H1 (cell line): Measurements from ENCODE around the gene SLC8A1. TPM values are rescaled to one million over a fixed set of nuclear protein-coding genes. Genes with fewer than 3 reads are reported as not detected.

Source experiments
- CTCF ChIA-PET: fragments of 300-600 bp; sonication (Branson Sonifier 250); formaldehyde crosslinking; loops from one replicate; lab custom pipeline; 2021; ENCODE audit not compliant: partially characterized antibody; lab: Charles Lee
- POLR2A ChIA-PET: fragments of 300-600 bp; sonication (Branson Sonifier 250); formaldehyde crosslinking; loops from one replicate; lab custom pipeline; 2021; ENCODE audit warnings: inconsistent platforms; ENCODE audit not compliant: partially characterized antibody; lab: Charles Lee
- DNase-seq, 2 experiments: peaks; one replicate each; pipeline versions ENCODE4 v3.0.0 to v3.0.0-alpha.2; 2010 to 2022; ENCODE audit warnings: low spot score in 2 of 2, low read depth in 1 of 2, mixed read lengths in 1 of 2
- FAIRE-seq: peaks from 2 replicates; lab custom pipeline; 2011; peaks lifted over from hg19 to GRCh38; lab: Jason Lieb, UNC
- H2AFZ ChIP-seq: 2 replicates; pipeline ENCODE4 v1.8.1; 2012; ENCODE audit warnings: low read length, inconsistent platforms
- H2AK5ac ChIP-seq: 2 replicates; pipeline ENCODE4 v1.6.1; 2013; ENCODE audit warnings: low read depth, low read length
- H2BK120ac ChIP-seq: replicated peaks from 2 replicates; pipeline ENCODE3; 2013; ENCODE audit warnings: low read depth, low read length, inconsistent platforms
- H2BK12ac ChIP-seq: 2 replicates; pipeline ENCODE4 v1.6.1; 2013; ENCODE audit warnings: low read depth, low read length
- H2BK15ac ChIP-seq: 2 replicates; pipeline ENCODE4 v1.6.1; 2013; ENCODE audit warnings: low read length
- H2BK20ac ChIP-seq: 2 replicates; pipeline ENCODE4 v1.6.1; 2013; ENCODE audit warnings: low read length
- H2BK5ac ChIP-seq: 2 replicates; pipeline ENCODE4 v1.6.1; 2013; ENCODE audit warnings: low read depth, low read length
- H3K14ac ChIP-seq: 2 replicates; pipeline ENCODE4 v1.6.1; 2013; ENCODE audit warnings: inconsistent platforms; ENCODE audit not compliant: insufficient read length
- H3K18ac ChIP-seq: 2 replicates; pipeline ENCODE4 v1.6.1; 2013; ENCODE audit warnings: low read length; ENCODE audit errors: extremely low read depth
- H3K23ac ChIP-seq: 2 replicates; pipeline ENCODE4 v1.6.1; 2013; ENCODE audit warnings: inconsistent platforms; ENCODE audit not compliant: insufficient read length
- H3K23me2 ChIP-seq: 2 replicates; pipeline ENCODE4 v1.6.1; 2013; ENCODE audit warnings: low read depth, low read length
- H3K27ac ChIP-seq: 2 replicates; pipeline ENCODE4 v1.6.1; 2011; ENCODE audit warnings: low read depth, low read length, inconsistent platforms
- H3K27me3 ChIP-seq, 4 experiments: replicated peaks in 1 of 4; 1 replicate in 1 of 4; 2 replicates in 3 of 4; pipeline versions ENCODE4 v1.6.1 to v1.8.1; 2011 to 2013; ENCODE audit warnings: low read length in 3 of 4, mild to moderate bottlenecking in 3 of 4, inconsistent platforms in 2 of 4, mixed read lengths in 2 of 4, moderate library complexity in 1 of 4; ENCODE audit not compliant: control insufficient read depth in 3 of 4, insufficient read depth in 3 of 4; ENCODE audit errors: extremely low read depth in 1 of 4
- H3K36me3 ChIP-seq, 4 experiments: 2 replicates each; pipeline versions ENCODE4 v1.6.1 to v1.8.1; 2011 to 2013; ENCODE audit warnings: mild to moderate bottlenecking in 4 of 4, low read length in 3 of 4, moderate library complexity in 2 of 4, control low read depth in 1 of 4, inconsistent platforms in 1 of 4; ENCODE audit not compliant: insufficient read depth in 4 of 4, control insufficient read depth in 2 of 4
- H3K4ac ChIP-seq: replicated peaks from 2 replicates; pipeline ENCODE3; 2013; ENCODE audit warnings: low read length, low read depth, mixed read lengths, inconsistent platforms; ENCODE audit not compliant: insufficient read length
- H3K4me1 ChIP-seq, 4 experiments: replicated peaks in 1 of 4; 1 replicate in 1 of 4; 2 replicates in 3 of 4; pipeline versions ENCODE4 v1.6.1 to v1.8.1; 2011 to 2013; ENCODE audit warnings: low read length in 3 of 4, inconsistent platforms in 2 of 4, mixed read lengths in 1 of 4; ENCODE audit not compliant: insufficient read depth in 4 of 4, control insufficient read depth in 3 of 4
- H3K4me2 ChIP-seq, 2 experiments: 2 replicates each; pipeline versions ENCODE4 v1.6.1 to v1.8.1; 2011 to 2013; ENCODE audit warnings: low read depth in 2 of 2, low read length in 2 of 2, control low read depth in 1 of 2, inconsistent platforms in 1 of 2, mild to moderate bottlenecking in 1 of 2; ENCODE audit not compliant: insufficient read depth in 1 of 2
- H3K4me3 ChIP-seq, 4 experiments: fragments of 200-600, 300-600 bp in 1 of 4; sonication (generic), shearing (Covaris generic), sonication (Bioruptor Twin) in 1 of 4; 2 replicates each; pipeline versions ENCODE4 v1.5.1 to v1.8.1; 2011 to 2016; ENCODE audit warnings: low read length in 4 of 4, low read depth in 3 of 4, control low read depth in 2 of 4, inconsistent platforms in 2 of 4, mild to moderate bottlenecking in 2 of 4, mixed read lengths in 1 of 4, moderate library complexity in 1 of 4; ENCODE audit not compliant: insufficient read depth in 2 of 4; ENCODE audit errors: extremely low read depth in 1 of 4
- H3K56ac ChIP-seq: replicated peaks from 2 replicates; pipeline ENCODE3; 2013; ENCODE audit warnings: low read depth, mild to moderate bottlenecking, mixed read lengths, low read length, inconsistent platforms; ENCODE audit not compliant: insufficient read length
- H3K79me1 ChIP-seq: 2 replicates; pipeline ENCODE4 v1.6.1; 2013; ENCODE audit warnings: low read depth, low read length, control low read depth
- H3K79me2 ChIP-seq, 2 experiments: 2 replicates each; pipeline versions ENCODE4 v1.6.1 to v1.8.1; 2012 to 2013; ENCODE audit warnings: low read length in 2 of 2, mild to moderate bottlenecking in 2 of 2, inconsistent platforms in 1 of 2; ENCODE audit not compliant: insufficient read depth in 2 of 2, control insufficient read depth in 1 of 2
- H3K9ac ChIP-seq, 4 experiments: replicated peaks in 1 of 4; 1 replicate in 1 of 4; 2 replicates in 3 of 4; pipeline versions ENCODE4 v1.6.1 to v1.8.1; 2011 to 2013; ENCODE audit warnings: low read depth in 3 of 4, low read length in 3 of 4, control low read depth in 2 of 4, mild to moderate bottlenecking in 2 of 4, moderate library complexity in 2 of 4, inconsistent platforms in 1 of 4; ENCODE audit errors: extremely low read depth in 1 of 4
- H3K9me3 ChIP-seq, 2 experiments: 2 replicates each; pipeline versions ENCODE4 v1.6.1 to v1.8.1; 2012 to 2013; ENCODE audit warnings: mild to moderate bottlenecking in 2 of 2, moderate library complexity in 2 of 2, control low read depth in 1 of 2, inconsistent platforms in 1 of 2, low read depth in 1 of 2, low read length in 1 of 2, mixed read lengths in 1 of 2; ENCODE audit not compliant: insufficient read depth in 2 of 2
- H4K20me1 ChIP-seq, 2 experiments: replicated peaks in 1 of 2; 2 replicates each; pipeline versions ENCODE3 to v1.8.1; 2011 to 2013; ENCODE audit warnings: inconsistent platforms in 2 of 2, low read length in 2 of 2, mild to moderate bottlenecking in 1 of 2; ENCODE audit not compliant: insufficient read depth in 2 of 2, control insufficient read depth in 1 of 2
- H4K5ac ChIP-seq: 2 replicates; pipeline ENCODE4 v1.6.1; 2013; ENCODE audit warnings: low read length, low read depth, mixed read lengths, inconsistent platforms; ENCODE audit not compliant: insufficient read length
- H4K8ac ChIP-seq: 2 replicates; pipeline ENCODE4 v1.8.0; 2013; ENCODE audit warnings: mild to moderate bottlenecking, moderate library complexity, low read length, inconsistent platforms; ENCODE audit not compliant: insufficient read depth; ENCODE audit errors: extremely low read depth
- H4K91ac ChIP-seq: replicated peaks from 2 replicates; pipeline ENCODE3; 2013; ENCODE audit warnings: low read length, mixed read lengths, inconsistent platforms; ENCODE audit not compliant: insufficient read length
- ASH2L ChIP-seq: fragments of 200-600, 300-600 bp; sonication (generic); IDR thresholded peaks from one replicate; pipeline ENCODE4 v1.7.1; 2017; ENCODE audit warnings: low read length
- CHD2 ChIP-seq: IDR thresholded peaks from 2 replicates; pipeline ENCODE4 v1.6.1; 2012; ENCODE audit warnings: low read length, improper control_type of control experiment
- CTBP2 ChIP-seq: IDR thresholded peaks from 2 replicates; pipeline ENCODE4 v1.7.0; 2011; ENCODE audit warnings: borderline replicate concordance, mild to moderate bottlenecking, moderate library complexity, mixed read lengths, low read length; ENCODE audit not compliant: insufficient read depth, insufficient read length
- EGR1 ChIP-seq: IDR thresholded peaks from 2 replicates; pipeline ENCODE4 v1.6.1; 2011; ENCODE audit warnings: low read depth, low read length, borderline replicate concordance
- EP300 ChIP-seq, 2 experiments: IDR thresholded peaks; 1 replicate in 1 of 2; 2 replicates in 1 of 2; pipeline ENCODE4 v1.6.1; 2011 to 2012; ENCODE audit warnings: low read depth in 2 of 2, low read length in 2 of 2, mild to moderate bottlenecking in 2 of 2, borderline replicate concordance in 1 of 2, inconsistent platforms in 1 of 2, moderate library complexity in 1 of 2
- POLR2AphosphoS5 ChIP-seq: IDR thresholded peaks from 2 replicates; pipeline ENCODE4 v1.6.1; 2011; ENCODE audit warnings: low read depth, low read length
- RBBP5 ChIP-seq: IDR thresholded peaks from 2 replicates; pipeline ENCODE4 v1.7.1; 2012; ENCODE audit warnings: low read depth, mild to moderate bottlenecking, inconsistent platforms, low read length, moderate library complexity, borderline replicate concordance
- SIX5 ChIP-seq: IDR thresholded peaks from 2 replicates; pipeline ENCODE4 v1.6.1; 2011; ENCODE audit warnings: mild to moderate bottlenecking, low read depth, low read length
- SP1 ChIP-seq: IDR thresholded peaks from 2 replicates; pipeline ENCODE4 v1.6.1; 2011; ENCODE audit warnings: low read depth, low read length
- YY1 ChIP-seq: IDR thresholded peaks from 2 replicates; pipeline ENCODE4 v1.6.1; 2011; ENCODE audit warnings: low read depth, mild to moderate bottlenecking, low read length
- WGBS, 2 experiments: shearing (Covaris generic) in 1 of 2; methylation state at CpG; one replicate each; pipeline versions ENCODE4 v1.1.6 to v1.1.7; 2013 to 2015; ENCODE audit warnings: low lambda C conversion rate in 2 of 2, mixed read lengths in 2 of 2, inconsistent platforms in 1 of 2, low coverage in 1 of 2, missing lambda C conversion rate in 1 of 2; ENCODE audit not compliant: insufficient replicate concordance in 2 of 2, insufficient coverage in 1 of 2, insufficient read length in 1 of 2; ENCODE audit errors: extremely low coverage in 1 of 2, missing lambda C conversion rate in 1 of 2; 5-methylcytosine and 5-hydroxymethylcytosine counted together
- polyA plus RNA-seq, 7 experiments: library from polyadenylated mRNA; depleted of rRNA in 3 of 7; stranded (reverse) in 5 of 7; unstranded in 2 of 7; fragments of >200 nt in 5 of 7; fragments of 200-250 nt in 2 of 7; gene quantifications; 1 replicate in 5 of 7; 2 replicates in 1 of 7; 4 replicates in 1 of 7; pipeline versions ENCODE4 v1.2.1 to v1.2.3, GENCODE V29; 2011 to 2013; ENCODE audit warnings: missing spikeins in 2 of 7, mixed read lengths in 2 of 7
- total RNA-seq: library from RNA; stranded (reverse); fragmentation: NEBNext Ultra II Directional; extraction: Animal tissue kit (Norgen Biotek cat#: 25700); gene quantifications from 2 replicates; pipeline ENCODE4 v1.2.1, GENCODE V29; 2021
- TF ChIP-seq, protein P1 (sequence below): IDR thresholded peaks from 2 replicates; pipeline ENCODE4 v1.6.1; 2012; ENCODE audit warnings: inconsistent platforms

SLC8A1 gene
- total and polyA plus RNA-seq, 2 of the 8 experiments (the other 6 are each of a cell fraction or from before 2014, with no cell fraction given): 0.68 to 3.6 TPM

DNA sequence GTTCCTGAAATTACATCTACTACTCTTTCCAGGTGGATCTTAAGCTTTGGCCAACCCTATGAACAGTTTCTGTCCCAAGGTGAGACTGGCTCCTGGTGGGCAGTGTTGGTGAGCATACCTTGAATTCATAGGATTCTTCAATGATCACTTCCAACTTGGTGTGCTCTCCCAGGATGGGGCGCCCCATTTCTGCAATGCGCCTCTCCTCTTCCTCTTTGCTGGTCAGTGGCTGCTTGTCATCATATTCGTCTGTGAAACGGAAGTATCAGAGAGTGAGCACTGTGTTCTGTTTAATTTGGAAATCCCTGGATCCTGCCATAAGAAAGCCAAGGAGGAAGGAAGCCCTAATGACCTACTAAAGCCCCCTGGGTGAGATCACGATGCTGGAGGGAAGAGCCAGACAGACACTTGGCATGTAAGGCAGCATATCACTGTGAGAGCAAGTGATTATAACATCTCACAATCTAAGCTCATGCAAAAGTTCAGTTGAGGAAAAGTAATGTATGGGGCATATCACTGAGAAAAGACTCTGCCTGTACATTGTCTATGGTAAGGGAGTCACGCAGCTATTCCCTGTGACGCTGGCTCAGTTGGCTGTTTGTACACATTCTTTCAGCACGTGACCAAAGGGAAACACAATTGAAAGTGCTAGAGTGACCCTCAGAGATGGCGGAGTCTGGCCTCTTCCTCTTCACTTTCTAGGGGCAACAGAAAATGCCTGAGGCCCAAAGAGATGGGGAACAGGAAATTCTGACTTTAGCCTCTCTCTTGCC lies 287.0 kb downstream of the SLC8A1 start:
- Histone ChIP-seq H4K8ac (no peak overlapping the region), H2BK15ac (no peak overlapping the region), H3K9ac (no peak overlapping the region), H3K14ac (no peak overlapping the region), H2BK12ac (0 out of 2 replicates have a peak overlapping the region, but pooled peaks have one; percentile 29), H3K56ac (no peak overlapping the region), H2AFZ (peak overlapping the region; percentile 30; the same call in 1 of the 2 replicates), H3K9me3 (no peaks in the 10 kb centered on the region), H3K4ac (no peak overlapping the region), H4K91ac (no peak overlapping the region), H2BK20ac (no peak overlapping the region), H4K20me1 (no peaks in the 10 kb centered on the region), H3K23me2 (no peaks in the 10 kb centered on the region), H3K23ac (no peak overlapping the region), H3K79me1 (no peaks in the 10 kb centered on the region), H3K27me3 (no peaks in the 10 kb centered on the region), H3K36me3 (no peaks in the 10 kb centered on the region), H3K4me1 (peaks cover 0 to 2% (median 0%) of the 10 kb centered on the region in 4 experiments; a peak in 1 of 7 replicates), H4K5ac (no peak overlapping the region), H3K4me2 (no peak overlapping the region), H2BK120ac (no peak overlapping the region), H3K27ac (no peak overlapping the region), H2BK5ac (no peak overlapping the region), H3K18ac (no peak overlapping the region), H2AK5ac (no peak overlapping the region), H3K4me3 (no peak overlapping the region), H3K79me2 (no peaks in the 10 kb centered on the region)
- 84% methylated on average over 9 of the region's 9 CpGs; no CpG with 5 or more reads in 1 of the 2 experiments for WGBS, 2 experiments
- POLR2A ChIA-PET: interaction anchor here (1.0 kb wide), 1 partner anchor 16 kb away, joined by 3 read pairs; no protein-coding TSS in a partner anchor
- DNase-seq: no peak
- no peak for FAIRE-seq
- TF ChIP-seq CHD2 (no peak), CTBP2 (no peak), RBBP5 (no peak), EP300 (IDR thresholded peaks at IDR 0.05; ENCODE audit: borderline replicate concordance in 1 of 2, low read depth in 2 of 2, low read length in 2 of 2) (no peak), YY1 (no peak), EGR1 (no peak), SIX5 (no peak), ASH2L (no peak), POLR2AphosphoS5 (no peak), SP1 (no peak)
- TF ChIP-seq, protein P1, sequence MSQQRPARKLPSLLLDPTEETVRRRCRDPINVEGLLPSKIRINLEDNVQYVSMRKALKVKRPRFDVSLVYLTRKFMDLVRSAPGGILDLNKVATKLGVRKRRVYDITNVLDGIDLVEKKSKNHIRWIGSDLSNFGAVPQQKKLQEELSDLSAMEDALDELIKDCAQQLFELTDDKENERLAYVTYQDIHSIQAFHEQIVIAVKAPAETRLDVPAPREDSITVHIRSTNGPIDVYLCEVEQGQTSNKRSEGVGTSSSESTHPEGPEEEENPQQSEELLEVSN: no peak
- CTCF ChIA-PET: no interaction called here
